ENCODE data around the gene ABHD16B. TPM values are rescaled to one million over a fixed set of nuclear protein-coding genes. Genes with fewer than 3 reads are reported as not detected.
A peak's percentile ranks its signal among the peaks of the same experiment; 100 is the strongest.

Gene ABHD16B
- total and polyA plus RNA-seq, 2 of the 13 experiments (the other 11 are each of a cell fraction or from before 2014, with no cell fraction given): not detected

- no peak for TF ChIP-seq GTF3A (CRISPR knock-in tag; conservative IDR thresholded peaks at IDR 0.05)
- no peak for TF ChIP-seq ZNF326 (CRISPR knock-in tag; IDR thresholded peaks at IDR 0.05; ENCODE audit: borderline replicate concordance)
- no peak for TF ChIP-seq GPBP1L1 (CRISPR knock-in tag; IDR thresholded peaks at IDR 0.05)
- 0 out of 2 replicates have a peak, but pooled peaks have one; percentile 15 for TF ChIP-seq KDM5B (CRISPR knock-in tag; IDR thresholded peaks at IDR 0.05; ENCODE audit: borderline replicate concordance)
Measured at GRCh38 chr20:63882257-63883200, 21.2 kb downstream of the ABHD16B start (continued).

GRCh38 chr20:63883201-63883593, 21.9 kb downstream of the ABHD16B start:
- DNase-seq (ENCODE audit: low spot score): no peak
- ATAC-seq: no peak
- no peak for FAIRE-seq
- Histone ChIP-seq H4K20me1 (ENCODE audit: insufficient read depth, low read length) (peaks cover 45% of the 10 kb centered on the region; the same call in 1 of the 2 replicates), H3K9me3 (ENCODE audit: low read length) (no peaks in the 10 kb centered on the region), H3K4me1 (ENCODE audit: insufficient read depth, low read length) (no peaks in the 10 kb centered on the region), H3K4me3 (replicated peaks in 1 of 3; ENCODE audit: insufficient read depth in 1 of 3, low read depth in 2 of 3, low read length in 3 of 3) (no peak overlapping the region), H3K4me2 (ENCODE audit: low read depth, low read length) (no peak overlapping the region), H3K27ac (ENCODE audit: extremely low read length, insufficient read depth, low read length) (no peak overlapping the region), H2AFZ (ENCODE audit: low read length) (no peak overlapping the region), H3K36me3 (replicated peaks in 1 of 2; ENCODE audit: control insufficient read depth in 1 of 2, insufficient read depth in 2 of 2, low read length in 2 of 2) (peaks cover 68 to 79% of the 10 kb centered on the region in 2 experiments), H3K9ac (ENCODE audit: insufficient read depth, low read depth, low read length) (no peak overlapping the region), H3K27me3 (ENCODE audit: control insufficient read depth in 1 of 2, insufficient read depth in 2 of 2, low read length in 2 of 2) (no peaks in the 10 kb centered on the region), H3K79me2 (ENCODE audit: insufficient read depth, low read length) (peaks cover 27% of the 10 kb centered on the region)
- POLR2A ChIA-PET: no interaction called here
- no TSS peak for BruUV-seq (replicated peaks)
- CTCF ChIA-PET (ENCODE audit: low intra/inter-chr PET ratio, low total read pairs): no interaction called here
- intact Hi-C loops (cut with micrococcal nuclease; ENCODE audit: unreplicated experiment) (no loop called here), in situ Hi-C loops (cut with HindIII; ENCODE audit: extremely low pct_ligation_motif_present, low pct_unique_long_range_greater_than_20kb) (no loop called here)
- TF ChIP-seq AGO2 (optimal IDR thresholded peaks at IDR 0.05; ENCODE audit: low read depth, low read length): peak; percentile 4
- no peak for TF ChIP-seq MYPOP (CRISPR knock-in tag; IDR thresholded peaks at IDR 0.05)
- TF ChIP-seq RBM39 (IDR thresholded peaks at IDR 0.05; ENCODE audit: low read depth, low read length, poor library complexity, severe bottlenecking): no peak
- TF ChIP-seq ZNF773 (CRISPR knock-in tag; IDR thresholded peaks at IDR 0.05; ENCODE audit: borderline replicate concordance): no peak
- 0 out of 2 replicates have a peak, but pooled peaks have one; percentile 20 for TF ChIP-seq NFKB2 (CRISPR knock-in tag; IDR thresholded peaks at IDR 0.05; ENCODE audit: borderline replicate concordance)
- no peak for TF ChIP-seq ARHGAP35 (CRISPR knock-in tag; IDR thresholded peaks at IDR 0.05; ENCODE audit: borderline replicate concordance)
- no peak for TF ChIP-seq ZNF746 (CRISPR knock-in tag; IDR thresholded peaks at IDR 0.05)
- TF ChIP-seq SNAI1 (CRISPR knock-in tag; IDR thresholded peaks at IDR 0.05; ENCODE audit: borderline replicate concordance): no peak
- TF ChIP-seq ELF1 (CRISPR knock-in tag; IDR thresholded peaks at IDR 0.05): no peak
- 98% methylated on average over 6 of the region's 6 CpGs for WGBS (ENCODE audit: low lambda C conversion rate)

All from HepG2 (cell line).